Suppressor macrophage treated with lipopolysaccharide for 1 hour (primary cell): Measurements from ENCODE around the gene WDR33.

Source experiments
- DNase-seq, 3 donors: peaks; one replicate each; pipeline ENCODE4 v3.0.0-alpha.2; 2020 to 2022

The WDR33 gene

DNA sequence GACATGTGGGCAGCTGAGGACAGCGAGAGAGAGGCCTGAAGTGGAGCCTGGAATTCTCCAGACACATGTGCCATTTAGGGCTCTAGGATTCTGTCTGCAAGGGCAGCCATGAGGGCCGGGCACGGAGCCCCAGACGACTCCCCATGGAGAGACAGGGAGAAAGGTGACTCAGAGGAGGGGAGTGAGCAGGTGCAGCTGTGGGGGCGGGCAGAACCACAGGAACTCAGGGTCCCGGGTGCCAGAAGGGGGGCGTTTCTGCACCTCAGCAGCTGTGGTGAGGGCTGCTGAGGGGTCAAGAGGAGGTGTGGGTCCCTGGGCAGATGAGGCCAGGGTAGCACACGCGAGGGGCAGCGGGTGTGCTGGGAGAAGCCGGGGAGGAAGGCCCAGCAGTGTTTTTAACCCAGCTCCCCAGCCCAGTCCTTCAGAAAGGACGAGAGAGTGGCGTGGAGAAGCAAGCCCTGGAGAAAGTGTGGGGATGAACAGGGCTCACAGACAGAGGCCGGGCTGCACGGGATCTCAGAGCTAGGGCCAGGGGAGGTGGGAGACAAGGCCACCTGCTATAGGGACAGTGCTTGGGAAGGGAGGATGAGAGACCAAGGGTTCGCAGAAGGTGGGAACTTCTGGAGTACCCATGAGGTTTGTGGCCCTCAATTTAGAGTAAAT, 157.4 kb downstream of the WDR33 start:
- no peak for DNase-seq

DNA sequence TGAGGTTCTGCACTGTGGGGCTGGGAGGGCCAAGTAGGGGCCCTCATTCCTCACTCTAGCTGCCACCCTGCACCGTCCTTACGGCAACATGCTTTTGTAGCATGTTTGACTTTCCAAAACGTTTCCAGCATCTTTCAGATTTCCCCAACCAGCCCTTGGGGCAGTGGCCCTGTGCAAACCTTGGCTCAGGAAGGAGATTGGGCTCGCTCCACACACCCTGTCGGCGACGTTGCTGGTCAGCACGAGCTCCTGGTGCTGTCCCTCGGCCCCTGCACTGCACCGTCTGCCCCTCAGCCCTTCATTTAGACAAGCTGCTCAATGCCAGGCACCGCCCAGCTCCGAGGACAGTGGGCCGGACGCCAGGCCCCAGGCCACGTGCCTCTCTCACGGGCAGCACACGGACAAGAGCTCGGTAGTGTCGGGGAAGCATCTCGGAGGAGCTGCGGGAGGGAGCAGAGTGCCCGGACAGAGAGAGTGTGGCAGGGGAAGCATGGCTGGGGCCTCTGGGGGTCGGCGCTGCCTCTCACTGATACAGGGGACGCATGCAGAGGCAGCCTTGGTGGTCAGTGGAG, 158.1 kb downstream of the WDR33 start:
- no peak for DNase-seq

DNA sequence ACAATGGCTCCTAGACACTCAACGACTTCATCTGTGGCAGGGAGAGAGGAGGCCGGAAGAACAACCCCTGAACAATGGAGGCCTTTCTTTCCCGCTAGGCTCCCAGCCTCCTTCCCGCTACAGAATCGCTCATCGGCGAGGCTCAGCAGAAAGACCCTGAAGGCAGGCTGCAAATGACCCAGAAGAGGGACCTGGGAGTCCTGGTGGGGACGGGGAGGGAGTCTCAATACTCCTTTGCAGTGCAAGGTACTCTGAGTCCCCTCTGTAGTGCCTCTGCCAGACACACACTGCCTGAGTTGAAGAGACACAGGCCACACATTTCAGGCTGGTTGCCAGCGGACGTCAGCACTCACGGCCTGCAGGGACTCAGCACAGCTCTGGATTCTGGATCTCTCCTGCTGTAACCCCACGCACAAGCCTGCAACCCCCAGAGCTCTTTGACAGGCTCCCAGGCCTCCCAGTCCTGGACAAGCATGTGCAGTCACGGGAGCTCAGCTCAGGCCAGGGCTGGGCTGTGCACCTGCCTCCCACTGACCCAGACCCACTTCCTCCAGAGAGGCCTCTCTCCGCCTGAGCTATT, 158.9 kb downstream of the WDR33 start:
- DNase-seq = no peak

DNA sequence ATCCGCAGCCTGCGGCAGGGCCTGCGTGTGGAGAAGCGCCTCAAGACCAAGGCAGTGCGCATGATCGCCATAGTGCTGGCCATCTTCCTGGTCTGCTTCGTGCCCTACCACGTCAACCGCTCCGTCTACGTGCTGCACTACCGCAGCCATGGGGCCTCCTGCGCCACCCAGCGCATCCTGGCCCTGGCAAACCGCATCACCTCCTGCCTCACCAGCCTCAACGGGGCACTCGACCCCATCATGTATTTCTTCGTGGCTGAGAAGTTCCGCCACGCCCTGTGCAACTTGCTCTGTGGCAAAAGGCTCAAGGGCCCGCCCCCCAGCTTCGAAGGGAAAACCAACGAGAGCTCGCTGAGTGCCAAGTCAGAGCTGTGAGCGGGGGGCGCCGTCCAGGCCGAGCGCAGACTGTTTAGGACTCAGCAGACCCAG, 159.6 kb downstream of the WDR33 start:
- DNase-seq = no peak
